NCI-H2227 (cell line): ENCODE results near the gene GSC.

Experiments used
- DNase-seq: peaks from one replicate; lab custom pipeline; 2025; ENCODE audit not compliant: unreplicated experiment; lab: John Stamatoyannopoulos, UW

GSC gene

DNA sequence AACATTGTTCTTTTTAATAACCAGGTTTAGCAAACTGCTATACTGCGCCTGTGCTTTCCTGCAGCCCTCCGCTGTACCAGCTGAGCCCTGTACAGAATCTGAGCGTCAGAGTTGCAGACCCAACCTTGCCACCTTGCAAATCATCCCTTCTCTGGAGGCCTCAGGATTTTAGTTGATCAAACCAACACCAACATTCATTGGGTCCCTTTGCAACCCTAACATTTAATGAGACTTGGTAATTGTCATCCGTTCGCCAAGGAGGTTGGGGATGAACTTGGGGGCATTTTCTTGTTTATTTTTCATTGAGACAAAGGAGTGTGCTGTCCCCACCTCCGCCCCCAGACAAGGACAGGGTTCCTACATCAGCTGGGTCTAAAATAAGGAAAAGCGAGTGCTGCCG is 2.6 kb upstream of the GSC start:
- no peak for DNase-seq

DNA sequence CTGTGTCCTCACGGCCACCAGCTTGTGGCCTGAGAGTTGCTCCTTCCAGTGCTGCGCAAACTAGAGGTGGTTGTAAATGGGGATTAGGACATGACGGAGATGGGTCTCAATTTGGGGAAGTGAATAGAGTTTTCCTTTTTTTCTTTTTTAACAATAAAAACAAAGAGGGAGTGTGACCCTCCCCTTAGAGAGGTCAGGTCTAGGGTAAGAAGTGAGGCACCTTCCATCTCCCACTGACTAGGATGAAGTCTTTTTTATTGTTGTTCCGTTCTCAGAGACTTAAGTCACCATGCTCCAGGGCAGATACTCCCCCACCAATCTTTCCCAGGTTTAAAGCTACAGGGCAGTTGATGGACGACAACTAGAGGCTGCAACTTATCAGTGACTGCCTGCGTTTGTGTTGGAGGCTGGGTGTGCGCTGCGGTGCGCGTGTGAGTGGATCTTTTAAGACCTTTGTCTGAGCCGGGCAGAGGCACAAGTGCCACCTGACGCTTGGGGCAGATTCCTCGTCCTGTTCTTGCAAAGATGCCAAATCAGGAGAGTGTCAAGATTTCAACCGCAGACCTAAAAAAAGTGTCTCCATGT is 2.1 kb upstream of the GSC start:
- no peak for DNase-seq

DNA sequence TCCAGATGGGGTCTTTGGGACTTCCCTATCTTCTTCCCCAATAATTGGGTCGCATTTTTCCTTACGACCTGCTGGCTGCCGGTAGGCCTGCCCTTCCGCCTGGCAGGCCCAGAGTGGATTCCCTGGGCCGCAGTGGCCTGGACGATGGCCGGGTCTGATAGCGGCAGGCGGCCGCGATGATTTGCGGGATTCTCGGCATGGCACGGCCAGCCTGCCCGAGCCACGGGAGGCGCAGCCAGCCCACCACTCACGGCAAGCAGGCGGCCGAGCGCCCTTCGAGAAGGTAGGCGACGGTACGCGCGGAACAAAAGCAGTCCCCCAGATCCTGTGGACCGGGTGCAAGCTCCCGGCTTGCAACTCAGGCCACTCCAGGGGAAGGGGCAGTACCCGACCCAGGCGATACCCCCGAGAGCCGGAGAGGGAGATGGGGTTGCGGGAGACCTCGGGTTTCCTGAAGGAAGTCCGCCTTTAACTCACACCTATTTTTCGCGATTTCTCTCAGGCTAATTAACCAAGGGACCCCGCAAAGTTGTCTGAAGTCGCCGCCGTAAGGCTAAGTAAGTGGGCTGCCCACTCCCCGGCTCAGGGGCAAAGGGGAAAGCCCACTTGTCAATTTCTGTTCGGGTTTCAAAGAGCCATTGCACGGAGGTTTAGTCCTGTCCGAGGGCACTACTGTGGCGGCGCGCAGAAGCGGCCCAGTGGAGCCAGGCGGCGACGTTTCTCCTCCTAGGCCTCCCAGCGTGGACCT is 1.4 kb upstream of the GSC start:
- DNase-seq: no peak

DNA sequence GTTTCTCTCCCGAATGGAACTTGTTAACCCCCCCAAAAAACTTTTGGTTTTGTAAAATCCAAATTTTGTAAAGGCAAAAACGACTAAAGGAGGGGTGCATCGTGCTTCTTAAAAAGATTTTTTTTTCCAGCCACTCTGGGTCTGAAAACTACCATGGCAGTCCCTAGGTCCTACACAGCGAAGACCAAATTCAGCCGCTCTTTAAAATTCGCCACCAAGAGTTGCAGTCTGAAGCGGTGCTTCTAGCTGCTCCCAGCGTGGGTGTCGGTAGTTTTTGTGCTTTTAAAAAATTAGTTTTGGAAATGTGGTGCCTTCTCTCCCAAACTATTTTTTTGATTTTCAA is 873 bp upstream of the GSC start:
- DNase-seq: no peak

DNA sequence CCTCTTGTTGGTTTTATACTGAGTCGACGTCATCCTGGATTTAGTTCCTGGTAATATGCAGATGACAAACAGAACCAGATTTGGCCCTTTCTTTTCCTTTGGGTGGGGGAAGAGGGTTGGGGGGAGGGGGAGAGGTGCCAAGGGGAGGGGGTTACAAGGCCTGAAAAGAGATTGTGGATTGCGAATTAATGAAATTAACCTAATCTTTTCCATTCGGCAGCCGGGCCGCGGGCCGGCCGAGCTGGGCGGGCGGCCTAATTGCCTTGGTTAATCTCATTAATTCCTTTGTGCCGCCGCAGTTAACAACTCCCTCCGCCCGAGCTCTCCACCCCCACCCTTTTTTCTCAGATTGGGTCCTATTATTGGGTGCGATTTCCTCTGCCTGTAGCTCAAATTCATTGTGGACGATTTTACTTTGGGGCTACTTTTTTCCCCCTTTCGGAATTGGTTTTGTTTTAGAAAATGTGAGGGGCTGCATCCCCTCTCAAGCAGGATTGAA is 387 bp upstream of the GSC start:
- no peak for DNase-seq

DNA sequence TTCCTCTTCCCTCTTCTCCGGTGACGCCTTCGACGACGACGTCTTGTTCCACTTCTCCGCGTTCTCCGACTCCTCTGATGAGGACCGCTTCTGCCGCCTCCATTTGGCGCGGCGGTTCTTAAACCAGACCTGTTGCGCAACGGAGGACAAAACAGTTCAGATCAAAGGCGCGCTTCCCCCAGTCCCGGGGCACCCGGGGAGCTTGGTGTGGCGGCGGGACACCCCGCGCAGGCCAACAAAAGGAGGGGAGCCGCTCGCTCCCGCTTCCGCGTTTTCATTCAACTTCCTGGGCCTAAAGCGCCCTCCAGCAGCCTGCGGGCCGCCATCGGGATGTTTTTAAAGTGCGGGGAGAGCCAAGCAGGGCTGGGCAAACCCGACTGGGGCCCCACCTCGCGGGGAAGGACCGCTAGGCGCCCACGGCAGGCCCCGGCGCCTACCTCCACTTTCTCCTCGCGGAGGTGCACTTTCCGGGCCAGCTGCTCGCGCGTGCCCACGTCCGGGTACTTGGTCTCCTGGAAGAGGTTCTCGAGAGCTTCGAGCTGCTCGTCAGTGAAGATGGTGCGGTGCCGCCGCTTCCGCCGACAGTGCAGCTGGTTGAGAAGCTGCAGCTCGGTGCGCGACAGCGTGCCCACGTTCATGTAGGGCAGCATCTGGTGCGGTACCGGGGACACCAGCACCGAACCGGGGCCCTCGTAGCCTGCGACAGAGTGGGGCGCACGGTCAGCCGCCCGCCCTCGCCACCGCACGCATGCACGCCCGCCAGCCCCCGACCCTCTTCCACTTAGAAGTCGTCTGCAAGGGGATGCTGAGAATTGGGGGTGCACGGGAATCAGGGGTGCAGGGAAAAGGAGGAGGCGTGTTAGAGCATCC is 1.2 kb downstream of the GSC start:
- DNase-seq: peak; percentile 32

DNA sequence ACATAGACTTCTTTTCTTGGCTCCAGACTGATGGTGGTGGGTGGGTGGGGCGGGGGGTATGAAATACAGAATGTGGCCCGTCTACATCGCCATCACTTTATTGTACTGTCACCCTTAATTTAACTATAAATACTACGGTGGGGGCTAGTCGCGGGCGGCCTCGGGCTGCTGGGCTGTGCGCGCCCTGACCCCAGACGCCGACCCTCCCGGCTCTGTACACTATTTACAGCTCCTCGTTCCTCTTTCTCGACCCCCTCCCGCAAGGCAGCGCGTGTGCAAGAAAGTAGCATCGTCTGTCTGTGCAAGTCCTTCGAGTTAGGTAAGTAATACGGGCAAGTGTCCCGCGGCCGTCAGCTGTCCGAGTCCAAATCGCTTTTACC is 1.8 kb downstream of the GSC start:
- no peak for DNase-seq

DNA sequence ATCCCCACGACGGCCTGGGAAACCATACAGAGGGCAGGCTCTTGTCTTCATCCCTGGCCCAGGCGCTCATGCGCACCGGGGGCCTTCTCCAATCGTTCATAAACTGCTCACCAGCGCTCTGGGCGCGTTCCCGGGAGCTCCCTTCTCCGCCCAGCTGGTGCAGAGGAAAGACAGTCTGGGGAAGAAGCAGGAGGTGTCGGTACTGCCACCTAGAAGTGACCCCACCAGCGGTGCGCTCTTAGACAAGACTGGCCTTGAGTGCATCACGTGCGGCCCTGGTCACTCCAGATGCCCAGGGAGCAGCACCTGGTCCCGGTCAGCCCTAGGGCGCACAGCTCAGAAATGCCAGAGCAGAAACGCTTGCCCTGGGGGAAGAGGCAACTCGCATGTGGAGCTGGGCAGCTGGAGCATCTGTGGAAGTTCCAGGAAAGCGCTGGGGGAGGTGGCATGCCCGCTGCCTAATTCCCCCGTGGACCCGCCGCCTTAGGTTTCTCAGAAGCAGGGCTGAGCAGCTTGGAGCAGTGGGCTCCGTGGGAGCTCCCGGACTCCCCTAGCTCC is 2.5 kb downstream of the GSC start:
- DNase-seq: peak; percentile 39

DNA sequence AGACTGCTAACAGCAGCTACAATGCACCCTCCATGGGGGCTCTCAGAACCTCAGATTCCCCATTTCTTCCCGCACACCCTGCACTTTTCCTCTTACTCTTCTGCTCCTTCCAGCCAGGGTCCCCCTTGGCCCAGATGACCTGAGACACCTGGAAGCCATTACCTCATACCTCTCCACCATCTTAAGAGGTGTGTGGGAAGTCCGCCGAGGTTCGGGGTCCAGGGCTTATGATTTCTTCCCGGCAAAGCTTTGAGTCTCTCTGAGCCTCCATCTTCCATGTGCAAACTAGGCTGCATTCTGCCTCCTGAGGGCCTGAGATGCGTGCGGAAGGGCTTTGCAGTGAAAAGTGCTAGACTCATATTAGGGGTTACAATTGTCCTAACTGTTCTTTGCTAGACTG is 5.3 kb downstream of the GSC start:
- DNase-seq: no peak

DNA sequence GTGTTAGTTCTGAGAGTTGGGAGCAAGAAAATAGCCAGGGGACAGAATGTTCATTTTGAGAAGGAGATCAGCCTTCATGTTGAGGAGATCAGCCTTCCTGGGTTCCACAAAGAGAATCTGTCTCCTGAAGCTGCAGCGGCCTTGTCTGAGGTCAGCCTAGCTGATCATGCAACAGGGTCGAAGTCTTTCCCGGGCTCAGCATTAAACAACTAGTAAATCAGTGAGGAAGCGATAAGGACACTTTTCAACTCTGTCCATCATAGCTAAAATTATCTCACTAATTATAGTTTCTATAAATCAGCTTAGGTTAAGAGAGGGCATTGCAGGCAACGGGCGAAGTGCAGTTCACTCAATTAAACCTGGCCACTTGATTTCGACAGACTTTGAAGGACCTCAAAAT is 7.5 kb downstream of the GSC start:
- DNase-seq: no peak

DNA sequence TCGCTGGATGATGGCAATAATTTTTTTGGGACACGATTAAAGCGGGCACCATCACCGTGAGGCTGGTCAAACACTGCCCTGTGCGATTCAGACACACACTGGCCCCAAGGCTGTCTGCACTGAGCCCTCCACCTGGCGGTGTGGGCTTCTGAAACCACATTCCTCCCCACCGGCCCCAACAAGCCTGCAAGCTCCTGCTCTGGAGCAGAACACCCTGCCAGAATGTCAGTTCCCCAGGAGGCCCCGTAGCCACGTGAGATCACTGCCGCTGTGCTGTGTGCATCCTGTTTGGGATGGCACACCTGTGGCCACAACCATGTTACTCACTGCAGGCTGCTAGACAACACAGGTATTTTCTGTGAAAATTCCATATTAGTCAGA is 7.9 kb downstream of the GSC start:
- DNase-seq: no peak

DNA sequence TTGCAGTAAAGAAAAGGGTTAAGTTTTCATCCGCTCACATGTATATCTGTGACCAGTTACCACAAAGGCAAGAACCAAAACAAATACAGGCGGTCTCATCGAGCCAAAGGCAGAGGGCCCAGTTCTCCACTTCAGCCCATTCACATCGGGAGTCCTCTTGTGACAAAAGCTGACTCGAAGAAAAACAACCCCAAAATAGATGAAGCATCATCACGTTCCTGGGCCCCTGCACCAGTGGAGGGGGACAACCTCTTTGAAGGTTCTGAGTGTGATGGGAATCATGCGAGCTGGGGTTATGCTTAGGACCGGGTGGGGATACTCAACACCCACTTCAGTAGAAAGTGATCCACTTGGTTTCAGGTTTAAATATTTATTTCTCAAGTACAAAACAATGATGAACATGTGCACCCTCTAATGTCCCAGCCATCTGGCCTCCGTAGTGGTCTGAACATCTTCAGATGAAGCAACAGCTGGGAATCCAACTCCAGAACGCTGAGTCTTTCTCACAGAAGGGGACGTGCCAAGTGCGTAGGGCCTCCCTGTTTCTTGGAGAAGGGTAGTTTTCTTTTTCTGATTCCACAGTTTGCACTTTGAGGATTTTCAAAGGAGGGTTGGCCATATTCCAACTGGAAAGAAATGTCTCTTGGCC is 8.4 kb downstream of the GSC start:
- DNase-seq: no peak

DNA sequence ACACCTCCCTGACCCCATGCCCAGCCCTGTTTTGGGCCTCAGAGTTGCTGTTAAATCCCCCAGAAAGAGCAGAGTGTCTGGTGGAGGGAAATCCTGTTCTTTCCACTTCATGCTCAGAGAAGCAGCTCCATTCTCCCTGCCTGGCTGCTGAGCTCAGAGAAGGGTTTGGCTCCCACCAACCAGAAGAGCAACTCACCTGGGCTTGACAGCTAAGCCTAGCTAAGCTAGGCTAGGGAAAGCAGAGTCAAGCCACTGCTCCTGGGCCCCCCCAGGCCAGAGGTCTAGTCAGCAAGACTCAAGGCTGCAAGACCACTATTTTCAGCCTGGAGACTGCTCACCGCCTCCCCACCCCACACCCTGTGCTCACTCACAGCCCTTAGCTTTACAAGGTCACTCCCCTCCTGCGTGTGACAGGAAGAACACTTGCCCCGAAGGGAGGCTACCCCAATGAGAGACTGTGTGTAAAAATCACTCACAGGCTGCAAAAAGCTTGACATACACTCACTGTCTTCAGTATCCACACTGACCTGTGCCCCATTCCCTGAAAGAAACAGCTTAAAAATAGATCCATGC is 13.5 kb downstream of the GSC start:
- DNase-seq: no peak

DNA sequence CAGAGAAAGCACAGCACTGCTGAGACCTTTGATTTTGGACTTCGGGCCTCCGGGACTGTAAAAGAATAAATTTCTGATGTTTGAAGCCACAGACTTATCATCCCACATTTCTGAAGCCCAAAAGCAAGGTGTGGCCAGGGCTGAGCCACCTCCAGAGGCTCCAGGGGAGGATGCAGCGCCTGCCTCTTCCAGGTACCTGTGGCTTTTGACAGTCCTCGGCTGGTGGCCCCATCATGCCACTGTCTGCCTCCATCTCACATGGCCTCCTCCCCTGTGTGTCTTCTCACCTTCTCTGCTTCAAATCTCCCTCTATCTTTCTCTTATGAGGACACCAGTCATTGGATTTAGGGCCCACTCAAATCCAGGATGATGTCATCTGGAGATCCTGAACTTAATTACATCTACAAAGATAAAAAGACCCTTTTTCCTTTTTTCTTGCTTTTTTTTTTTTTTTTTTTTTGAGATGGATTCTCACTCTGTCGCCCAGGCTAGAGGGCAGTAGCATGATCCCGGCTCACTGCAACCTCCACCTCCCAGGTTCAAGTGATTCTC is 15.4 kb downstream of the GSC start:
- DNase-seq: no peak

DNA sequence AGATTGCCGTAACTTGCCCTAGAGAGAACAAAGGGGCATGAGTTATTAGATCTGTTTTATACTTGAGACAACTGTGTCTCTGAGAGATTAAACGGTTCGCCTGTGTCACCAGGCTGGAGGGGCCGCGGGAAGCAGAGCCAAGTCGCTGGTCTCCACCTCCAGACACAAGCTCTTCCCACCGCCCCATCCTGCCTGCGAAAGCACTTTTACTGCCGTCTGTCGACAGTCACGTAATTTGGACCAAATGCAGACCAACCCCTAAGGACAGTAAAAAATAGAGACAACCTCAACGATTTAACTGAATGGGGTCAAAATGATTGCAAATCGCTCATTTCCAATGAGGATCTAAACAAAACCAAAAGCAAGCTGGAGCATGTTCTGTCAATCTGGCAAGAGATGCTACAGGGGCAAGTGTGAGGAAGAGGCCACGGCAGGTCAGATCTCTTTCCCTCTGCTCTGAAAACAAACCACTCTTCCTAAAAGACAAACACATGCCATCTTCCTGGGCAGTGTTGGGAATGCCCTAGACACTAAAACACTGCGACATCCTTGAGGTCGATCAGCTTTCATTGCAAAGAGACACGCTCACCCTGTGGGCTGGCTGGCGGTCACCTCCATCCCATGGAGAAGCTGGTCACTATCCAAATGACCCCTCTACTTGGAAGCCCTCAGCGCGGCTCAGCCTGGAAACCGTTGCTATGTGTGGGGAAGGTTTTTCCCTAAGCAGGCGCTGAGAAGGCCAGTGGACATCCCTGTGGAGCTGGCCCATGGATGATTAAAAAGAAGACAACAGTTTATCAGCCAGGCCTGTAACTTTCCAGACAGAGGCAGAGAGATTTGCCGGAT is 17.1 kb downstream of the GSC start:
- DNase-seq: peak; percentile 13

DNA sequence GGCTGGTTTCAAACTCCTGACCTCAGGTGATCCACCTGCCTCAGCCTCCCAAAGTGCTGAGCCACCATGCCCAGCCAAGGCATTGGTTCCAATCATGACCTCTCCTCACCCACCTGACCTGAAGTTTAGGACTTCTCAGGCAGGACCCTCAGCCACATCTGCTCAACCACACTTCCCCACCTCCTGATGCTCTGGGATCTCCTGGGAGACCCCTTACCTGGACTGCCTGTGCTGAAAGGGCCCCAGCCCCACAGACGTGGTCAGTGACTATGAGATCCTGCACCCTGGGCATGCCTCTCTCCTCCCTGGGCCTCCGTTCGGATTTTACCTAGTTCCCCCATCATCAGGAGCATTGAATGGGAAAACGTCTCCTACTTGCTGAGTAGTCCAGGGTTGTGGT is 18.0 kb downstream of the GSC start:
- DNase-seq: no peak

DNA sequence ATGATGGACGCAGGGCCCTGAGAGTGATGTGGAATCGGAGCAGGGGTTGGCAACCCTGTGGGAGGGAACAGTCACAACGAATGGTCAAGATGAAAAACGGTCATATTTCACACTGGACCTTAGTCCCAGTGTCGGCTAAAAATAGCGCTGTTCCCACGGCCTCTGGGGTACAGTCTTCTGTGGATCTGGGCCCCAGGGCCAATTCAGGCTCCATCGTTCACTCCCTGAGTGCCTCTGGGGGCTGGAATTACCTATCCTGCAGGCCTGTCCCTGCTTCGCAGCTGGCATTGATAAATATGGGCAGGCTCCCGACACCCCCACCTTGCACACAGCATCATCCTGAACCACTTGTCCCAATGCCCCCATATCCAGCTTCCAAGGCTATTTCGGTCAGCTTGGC is 18.6 kb downstream of the GSC start:
- DNase-seq: no peak

DNA sequence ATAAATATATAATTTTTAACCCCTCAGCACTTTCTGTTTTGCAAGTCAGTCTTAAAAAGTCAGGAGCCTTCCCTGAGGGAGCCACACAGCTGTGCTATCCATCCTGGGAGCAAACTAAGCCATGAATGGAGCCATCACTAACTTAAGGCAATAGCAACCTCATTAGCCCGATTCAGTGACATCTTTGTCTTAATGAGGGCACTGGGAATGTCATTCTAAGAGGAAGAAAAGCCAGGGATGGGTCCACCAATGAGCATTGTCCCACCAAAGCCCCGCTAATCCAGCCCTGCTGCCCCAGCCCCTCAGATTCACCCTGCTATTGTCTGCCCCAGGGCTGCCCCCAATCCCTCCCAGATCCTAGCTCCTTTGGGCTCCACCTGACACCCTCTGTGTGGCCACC is 19.5 kb downstream of the GSC start:
- DNase-seq: no peak

DNA sequence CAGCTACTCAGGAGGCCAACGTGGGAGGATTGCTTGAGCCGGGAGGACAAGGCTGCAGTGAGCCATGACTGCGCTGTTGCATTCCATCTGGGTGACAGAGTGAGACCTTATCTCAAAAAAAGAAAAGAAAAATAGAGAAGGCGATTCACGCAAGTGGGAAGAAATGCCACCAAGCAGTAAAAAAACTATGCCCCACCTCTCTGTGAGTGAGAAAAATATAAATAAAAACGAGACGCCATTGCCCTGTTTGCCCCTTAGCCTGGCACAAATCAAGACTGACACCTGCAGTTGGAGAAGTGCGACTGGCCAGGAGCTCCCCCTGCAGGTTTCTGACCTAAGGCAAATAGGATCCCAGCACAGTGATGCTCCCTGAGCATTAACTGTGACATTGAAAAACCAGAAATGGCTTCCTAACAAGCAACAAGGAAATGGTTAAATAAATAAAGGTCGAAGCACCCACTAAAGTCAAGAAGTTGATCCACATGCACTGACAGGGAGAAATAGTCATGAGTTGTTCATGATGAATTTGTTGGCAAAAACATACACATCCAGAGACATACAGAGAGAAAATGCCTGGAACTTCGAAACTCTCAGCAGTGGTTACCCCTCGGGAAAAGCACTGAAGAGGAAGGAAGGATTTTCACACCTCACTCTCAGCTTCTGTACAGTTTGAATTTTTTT is 21.1 kb downstream of the GSC start:
- DNase-seq: peak; percentile 40
